T-helper 1 cell treated with Interleukin-12 subunit alpha and Interleukin-12 subunit beta and Interleukin-4 antibody, amounts not matched to agents 30 μg/mL and 1 μg/mL, for 36 hours (primary cell): ENCODE results near the gene MTPN.

Source experiments
- H3K27ac Mint-ChIP-seq: one replicate; pipeline ENCODE4 v1.8.0; 2021; ENCODE audit warnings: mild to moderate bottlenecking, mixed read lengths
- H3K27me3 Mint-ChIP-seq: one replicate; pipeline ENCODE4 v1.8.0; 2021; ENCODE audit warnings: low read depth, mixed read lengths
- H3K36me3 Mint-ChIP-seq: one replicate; pipeline ENCODE4 v1.8.0; 2021; ENCODE audit warnings: low read depth, mixed read lengths
- H3K4me1 Mint-ChIP-seq: one replicate; pipeline ENCODE4 v1.8.0; 2021; ENCODE audit warnings: low read depth, mixed read lengths
- H3K4me3 Mint-ChIP-seq: one replicate; pipeline ENCODE4 v1.8.0; 2021; ENCODE audit warnings: mild to moderate bottlenecking, moderate library complexity, mixed read lengths
- H3K9me3 Mint-ChIP-seq: one replicate; pipeline ENCODE4 v1.8.0; 2021; ENCODE audit warnings: mixed read lengths

MTPN gene

DNA sequence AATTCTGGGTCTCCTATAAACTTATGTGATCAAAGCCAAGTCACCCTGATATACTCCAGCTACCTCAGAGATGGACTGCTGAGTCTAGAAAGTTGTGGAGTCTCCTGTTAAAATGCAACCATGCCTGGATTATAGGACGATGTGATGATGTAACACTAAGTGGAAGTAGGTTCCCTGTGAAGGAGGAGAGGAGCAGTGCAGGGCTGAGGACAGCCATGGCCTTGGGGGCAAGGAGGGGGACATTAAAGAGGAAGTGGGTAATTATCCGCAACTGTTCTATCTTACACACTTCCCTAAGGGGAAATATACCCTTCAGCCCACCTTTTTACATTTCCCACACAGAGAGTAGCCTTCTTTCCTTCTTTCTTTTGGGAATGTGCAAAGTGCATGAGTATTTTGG, 63.8 kb downstream of the MTPN start:
- no peaks in the 10 kb centered on the region for H3K36me3 Mint-ChIP-seq

DNA sequence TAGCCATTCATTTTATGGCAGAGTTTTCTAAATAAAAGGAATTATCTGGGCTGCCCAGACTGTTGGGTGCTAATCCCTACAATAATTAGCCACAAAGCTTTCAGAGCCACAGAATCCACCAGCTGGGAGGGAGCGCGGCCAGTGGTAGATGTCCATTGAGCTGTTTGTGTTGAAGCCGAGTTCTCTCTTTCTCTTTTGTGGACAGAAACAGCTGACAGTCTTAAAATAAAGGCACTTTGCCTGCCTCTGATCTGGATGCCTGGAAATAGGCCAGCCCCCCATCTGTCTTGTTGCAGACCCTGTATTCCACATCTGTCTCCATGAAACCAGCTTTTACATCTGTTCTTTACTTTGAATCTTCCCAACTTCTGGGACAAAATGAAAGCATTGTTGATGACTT, 66.1 kb downstream of the MTPN start:
- H3K27ac Mint-ChIP-seq: no peak overlapping the region
- no peak overlapping the region for H3K4me3 Mint-ChIP-seq
- no peaks in the 10 kb centered on the region for H3K36me3 Mint-ChIP-seq
- H3K9me3 Mint-ChIP-seq: no peaks in the 10 kb centered on the region
- no peaks in the 10 kb centered on the region for H3K4me1 Mint-ChIP-seq
- peaks cover 3% of the 10 kb centered on the region for H3K27me3 Mint-ChIP-seq

More for the DNA sequence above, 63.8 kb downstream of the MTPN start:
- H3K27ac Mint-ChIP-seq: no peak overlapping the region
- no peaks in the 10 kb centered on the region for H3K4me1 Mint-ChIP-seq
- peaks cover 3% of the 10 kb centered on the region for H3K27me3 Mint-ChIP-seq
- H3K9me3 Mint-ChIP-seq: no peaks in the 10 kb centered on the region
- H3K4me3 Mint-ChIP-seq: no peak overlapping the region

DNA sequence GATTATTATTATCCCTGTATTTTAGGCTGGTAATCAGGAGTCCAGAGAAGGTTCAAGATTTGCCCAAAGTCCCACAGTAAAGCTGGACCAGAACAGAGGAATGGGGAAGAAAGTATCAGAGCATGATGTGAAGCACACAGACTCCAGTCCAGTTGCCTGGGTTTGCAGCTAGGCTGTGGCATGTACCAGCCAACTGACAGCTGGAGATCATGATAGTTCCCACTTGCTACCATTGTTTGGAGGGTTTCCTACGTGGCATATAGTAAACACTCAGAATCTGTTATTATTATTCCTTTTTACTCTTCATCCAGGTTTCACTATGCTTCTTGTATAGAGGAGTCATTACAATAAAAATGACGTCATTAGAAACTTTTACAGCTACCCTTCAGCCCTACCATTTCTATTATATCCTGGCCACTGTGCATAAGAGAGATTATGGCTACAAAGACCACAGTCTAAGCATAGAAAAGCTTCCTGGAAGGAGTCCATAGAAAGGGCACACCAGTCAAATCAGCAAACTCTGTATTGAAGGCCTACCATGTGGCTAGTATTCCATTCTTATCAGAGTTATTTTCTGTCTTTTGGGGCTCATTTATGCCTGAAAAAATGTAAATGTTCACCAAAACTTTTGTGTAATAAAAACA, 66.6 kb downstream of the MTPN start:
- no peaks in the 10 kb centered on the region for H3K4me1 Mint-ChIP-seq
- H3K36me3 Mint-ChIP-seq: no peaks in the 10 kb centered on the region
- H3K27ac Mint-ChIP-seq: no peak overlapping the region
- H3K4me3 Mint-ChIP-seq: no peak overlapping the region
- H3K9me3 Mint-ChIP-seq: no peaks in the 10 kb centered on the region
- peaks cover 3% of the 10 kb centered on the region for H3K27me3 Mint-ChIP-seq

DNA sequence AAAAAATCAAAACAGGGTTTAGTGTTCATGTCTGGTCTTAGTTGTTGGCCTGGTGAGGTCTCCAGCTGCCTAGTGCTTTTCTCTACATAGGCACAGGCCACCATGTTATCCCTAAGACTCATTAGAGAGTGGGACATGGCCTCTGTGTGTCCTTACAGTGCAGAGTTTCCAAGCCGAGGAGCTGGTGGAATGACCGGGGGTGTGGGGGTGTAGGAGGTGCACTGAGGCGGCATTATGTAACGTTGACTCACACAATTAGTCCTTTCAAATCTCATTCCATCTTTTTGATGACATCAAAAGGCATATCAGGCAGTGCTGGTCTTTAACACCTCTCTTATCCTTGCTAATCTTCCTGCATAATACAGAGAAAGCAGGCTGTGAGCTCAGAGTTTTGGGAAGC, 71.3 kb downstream of the MTPN start:
- H3K27me3 Mint-ChIP-seq: no peaks in the 10 kb centered on the region
- H3K4me3 Mint-ChIP-seq: no peak overlapping the region
- H3K9me3 Mint-ChIP-seq: no peaks in the 10 kb centered on the region
- H3K4me1 Mint-ChIP-seq: no peaks in the 10 kb centered on the region
- no peak overlapping the region for H3K27ac Mint-ChIP-seq
- no peaks in the 10 kb centered on the region for H3K36me3 Mint-ChIP-seq

DNA sequence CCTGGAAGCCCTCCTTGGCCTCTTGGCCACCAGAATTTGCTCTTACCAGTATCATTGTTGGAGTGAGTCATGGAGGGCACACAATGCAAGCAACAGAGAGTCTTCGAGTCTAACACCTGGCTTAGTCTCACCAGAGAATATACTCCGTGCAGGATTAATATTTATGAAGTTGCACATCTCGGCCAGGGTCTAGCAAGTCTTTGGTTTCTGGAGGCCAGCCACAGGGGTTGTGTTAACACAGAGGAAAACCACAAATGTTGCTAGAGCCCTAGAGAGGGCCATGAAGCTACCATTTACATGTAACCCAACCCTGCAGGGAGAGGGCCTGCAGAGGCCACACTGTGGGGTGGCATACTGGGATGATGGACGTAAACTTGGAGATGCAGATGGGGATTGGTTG, 71.8 kb downstream of the MTPN start:
- H3K27ac Mint-ChIP-seq: no peak overlapping the region
- H3K4me1 Mint-ChIP-seq: no peaks in the 10 kb centered on the region
- H3K9me3 Mint-ChIP-seq: no peaks in the 10 kb centered on the region
- H3K4me3 Mint-ChIP-seq: no peak overlapping the region
- H3K27me3 Mint-ChIP-seq: no peaks in the 10 kb centered on the region
- no peaks in the 10 kb centered on the region for H3K36me3 Mint-ChIP-seq

DNA sequence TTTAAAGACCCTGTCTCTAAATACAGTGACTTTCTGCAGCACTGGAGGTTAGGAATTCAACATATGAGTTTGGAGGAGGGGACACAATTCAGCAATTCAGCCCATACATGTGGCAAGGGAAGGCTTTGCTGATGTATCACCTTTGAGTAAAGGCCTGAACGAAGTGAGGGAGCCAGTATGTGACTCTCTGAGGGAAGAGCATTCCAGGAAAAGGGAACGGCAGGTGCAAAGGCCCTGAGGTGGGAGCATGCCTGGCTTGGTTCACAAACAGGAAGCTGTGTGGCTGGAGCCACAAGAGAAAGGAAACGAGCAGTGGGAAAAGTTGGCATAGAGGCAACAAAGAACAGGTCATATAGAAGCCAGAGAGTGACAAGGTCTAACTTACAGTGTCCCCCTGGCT, 72.9 kb downstream of the MTPN start:
- Mint-ChIP-seq H3K4me1 (peaks cover 1% of the 10 kb centered on the region), H3K9me3 (no peaks in the 10 kb centered on the region), H3K4me3 (no peak overlapping the region), H3K27ac (no peak overlapping the region), H3K36me3 (no peaks in the 10 kb centered on the region), H3K27me3 (no peaks in the 10 kb centered on the region)

DNA sequence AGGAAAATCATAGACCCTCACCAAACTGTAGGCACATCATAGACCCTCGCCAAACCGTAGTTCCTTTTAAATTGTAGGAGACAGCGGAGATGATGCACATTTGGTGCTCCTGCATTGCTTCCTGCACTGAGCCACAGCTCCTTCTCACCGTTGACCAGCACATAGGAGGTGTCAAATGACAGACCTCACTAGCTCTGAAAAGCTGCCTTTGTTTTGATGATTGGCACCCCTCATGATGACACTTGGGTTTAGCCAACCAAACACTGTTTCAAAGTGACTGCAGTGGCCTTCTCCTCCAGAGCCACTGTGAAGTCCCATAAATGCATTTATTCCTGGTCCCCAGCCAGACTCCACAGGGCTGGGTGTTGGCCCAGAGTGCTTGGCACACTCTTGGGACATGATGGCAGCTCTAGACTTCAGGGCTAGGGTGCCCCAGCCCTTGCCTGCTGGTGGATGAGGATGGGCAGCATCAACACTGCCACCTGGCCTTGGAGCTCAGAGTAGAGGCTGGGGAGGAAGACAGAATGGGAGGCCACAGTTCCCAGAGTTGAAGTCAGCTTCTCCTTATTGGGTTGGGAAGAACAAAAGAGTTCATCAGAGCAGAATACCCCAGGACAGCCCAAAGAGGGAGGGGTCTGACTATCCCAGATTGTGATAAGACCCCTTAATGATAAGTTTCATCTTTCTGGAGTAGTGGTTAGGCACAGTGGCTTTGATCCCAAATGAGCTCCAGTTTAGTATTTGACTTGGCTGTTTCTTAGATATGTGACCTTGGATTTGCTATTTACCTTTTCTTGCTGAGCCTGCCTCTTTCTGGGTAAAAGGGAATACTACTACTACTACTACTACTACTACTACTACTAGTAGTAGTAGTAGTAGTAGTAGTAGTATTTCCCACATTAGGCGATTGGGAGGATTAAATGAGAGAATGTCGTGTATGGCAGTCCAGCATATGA, 75.3 kb downstream of the MTPN start:
- Mint-ChIP-seq H3K27me3 (no peaks in the 10 kb centered on the region), H3K4me3 (no peak overlapping the region), H3K36me3 (no peaks in the 10 kb centered on the region), H3K27ac (no peak overlapping the region), H3K4me1 (peaks cover 1% of the 10 kb centered on the region), H3K9me3 (no peaks in the 10 kb centered on the region)

DNA sequence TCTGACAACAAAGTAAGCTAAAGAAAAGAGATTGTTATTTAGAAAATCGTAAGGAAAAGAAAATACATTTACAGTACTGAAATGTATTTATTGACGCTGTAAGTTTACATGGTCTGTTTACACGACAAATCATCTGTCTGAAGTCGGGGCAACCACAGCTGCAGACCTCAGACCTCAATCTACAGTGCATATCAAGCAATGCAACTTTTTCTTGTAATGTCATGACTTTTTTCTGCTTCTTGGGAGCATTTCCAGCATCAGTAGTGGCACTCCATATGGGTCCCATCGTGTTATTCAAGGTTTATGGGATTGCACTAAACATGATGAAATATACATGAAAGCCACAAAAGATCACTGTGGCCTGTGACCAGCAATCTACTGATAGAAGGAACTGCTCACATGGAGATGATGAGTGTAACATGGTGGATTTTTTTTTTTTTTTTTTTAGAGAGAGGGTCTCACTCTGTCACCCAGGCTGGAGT, 77.1 kb downstream of the MTPN start:
- Mint-ChIP-seq H3K9me3 (no peaks in the 10 kb centered on the region), H3K27ac (no peak overlapping the region), H3K4me1 (peaks cover 1% of the 10 kb centered on the region), H3K4me3 (no peak overlapping the region), H3K27me3 (no peaks in the 10 kb centered on the region), H3K36me3 (no peaks in the 10 kb centered on the region)

DNA sequence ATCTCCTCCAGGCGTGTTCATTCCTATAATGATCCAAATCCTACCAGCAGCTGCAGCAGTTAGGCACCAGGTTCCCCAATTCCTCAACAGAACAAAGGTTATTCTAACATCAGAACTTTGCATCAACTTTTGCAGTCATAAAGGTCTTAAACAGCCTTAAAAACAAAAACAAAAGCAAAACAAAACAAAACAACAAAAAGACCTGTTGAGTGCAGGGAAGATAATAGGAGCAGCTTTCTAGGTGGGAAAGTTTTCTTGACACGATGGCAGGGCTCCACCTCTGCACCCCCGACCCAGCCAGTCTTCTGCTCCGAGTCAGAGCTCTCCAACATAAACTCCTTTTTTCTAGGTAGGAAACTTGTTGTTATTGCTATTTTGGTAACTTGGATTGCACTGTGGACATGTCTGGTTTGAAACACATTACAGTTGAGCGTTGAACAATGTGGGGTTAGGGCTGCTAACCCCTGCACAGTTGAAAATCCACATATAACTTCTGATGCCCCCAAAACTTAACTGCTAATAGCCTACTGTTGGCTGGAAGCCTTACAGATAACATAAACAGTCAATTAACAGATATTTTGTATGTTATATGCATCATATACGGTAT, 77.6 kb downstream of the MTPN start:
- Mint-ChIP-seq H3K9me3 (no peaks in the 10 kb centered on the region), H3K4me1 (peaks cover 1% of the 10 kb centered on the region), H3K36me3 (no peaks in the 10 kb centered on the region), H3K4me3 (no peak overlapping the region), H3K27ac (no peak overlapping the region), H3K27me3 (no peaks in the 10 kb centered on the region)

DNA sequence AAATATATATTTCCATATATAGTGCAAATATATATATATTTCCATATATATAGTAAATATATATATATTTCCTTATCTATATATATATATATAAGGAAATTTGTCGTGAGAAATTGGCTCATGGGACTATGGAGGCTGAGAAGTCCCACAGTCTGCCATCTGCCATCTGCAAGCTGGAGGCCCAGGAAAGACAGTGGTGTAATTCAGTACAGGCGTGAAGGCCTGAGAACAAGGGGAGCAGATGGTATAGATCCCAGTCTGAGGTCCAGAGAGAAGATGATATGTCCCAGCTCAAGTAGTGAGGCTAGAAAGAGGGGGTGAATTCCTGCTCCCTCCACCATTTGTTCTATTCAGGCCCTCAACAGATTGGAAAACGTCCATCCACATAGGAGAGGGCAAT, 78.9 kb downstream of the MTPN start:
- Mint-ChIP-seq H3K4me3 (no peak overlapping the region), H3K9me3 (no peaks in the 10 kb centered on the region), H3K4me1 (peaks cover 1% of the 10 kb centered on the region), H3K27ac (no peak overlapping the region), H3K36me3 (no peaks in the 10 kb centered on the region), H3K27me3 (no peaks in the 10 kb centered on the region)

DNA sequence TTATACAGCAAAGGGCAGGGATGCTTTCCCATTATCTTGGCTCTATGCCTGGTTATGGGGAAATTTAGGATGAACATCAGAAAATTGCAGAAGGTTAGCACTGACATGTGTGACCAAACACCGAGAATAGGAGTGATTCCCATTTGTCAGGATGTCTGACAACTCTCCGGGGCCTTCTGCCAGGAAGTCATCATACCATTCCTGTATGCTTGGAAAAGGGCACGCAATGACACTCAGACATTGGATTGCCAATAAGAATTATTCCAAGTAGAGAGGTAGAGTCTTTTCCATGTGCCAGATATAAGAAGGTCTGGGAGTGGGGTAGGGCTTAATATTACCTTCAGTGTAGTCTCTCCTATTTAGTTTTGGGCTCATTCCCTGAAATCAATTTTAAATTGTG, 82.3 kb downstream of the MTPN start:
- H3K27me3 Mint-ChIP-seq: no peaks in the 10 kb centered on the region
- no peaks in the 10 kb centered on the region for H3K9me3 Mint-ChIP-seq
- no peaks in the 10 kb centered on the region for H3K36me3 Mint-ChIP-seq
- H3K4me1 Mint-ChIP-seq: peaks cover 1% of the 10 kb centered on the region
- no peak overlapping the region for H3K27ac Mint-ChIP-seq
- H3K4me3 Mint-ChIP-seq: no peak overlapping the region

DNA sequence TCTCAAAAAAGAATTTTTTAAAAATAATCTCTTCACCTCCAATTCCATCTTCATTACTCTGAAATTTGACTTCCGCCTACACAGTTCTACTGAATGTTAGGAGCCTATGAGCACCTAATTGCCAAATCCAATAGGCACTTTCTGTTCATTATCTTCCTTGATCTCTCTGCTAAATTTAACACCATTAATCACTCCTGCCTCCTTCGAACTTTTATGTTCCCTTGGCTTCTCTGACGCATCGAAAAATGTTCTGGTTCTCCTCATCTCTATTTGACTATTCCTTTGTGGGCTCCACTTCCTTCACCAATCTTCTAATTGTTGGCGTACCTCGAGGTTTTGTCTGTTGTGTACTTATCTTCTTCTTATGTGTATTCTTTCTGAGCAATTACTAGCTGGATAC, 87.3 kb downstream of the MTPN start:
- Mint-ChIP-seq H3K27me3 (no peaks in the 10 kb centered on the region), H3K4me1 (no peaks in the 10 kb centered on the region), H3K27ac (no peak overlapping the region), H3K36me3 (no peaks in the 10 kb centered on the region), H3K4me3 (no peak overlapping the region), H3K9me3 (no peaks in the 10 kb centered on the region)

DNA sequence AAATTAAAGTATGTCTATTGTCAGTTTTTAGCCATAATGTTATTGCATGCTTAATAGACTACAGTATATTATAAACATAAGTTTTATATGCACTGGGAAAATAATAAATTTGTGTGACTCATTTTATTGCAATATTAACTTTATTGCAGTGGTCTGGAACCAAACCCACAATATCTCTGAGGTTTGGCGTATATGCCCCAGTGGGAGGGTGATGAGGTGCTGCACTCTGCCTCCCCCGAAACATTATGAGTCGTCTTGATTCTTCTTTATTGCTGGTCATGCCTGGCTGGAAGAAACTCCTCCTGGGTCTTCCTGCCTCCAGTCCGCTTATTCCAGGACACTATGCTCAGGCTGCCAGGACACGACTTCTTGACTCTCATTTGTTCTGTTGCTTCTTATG, 88.4 kb downstream of the MTPN start:
- no peaks in the 10 kb centered on the region for H3K4me1 Mint-ChIP-seq
- no peak overlapping the region for H3K4me3 Mint-ChIP-seq
- H3K9me3 Mint-ChIP-seq: no peaks in the 10 kb centered on the region

DNA sequence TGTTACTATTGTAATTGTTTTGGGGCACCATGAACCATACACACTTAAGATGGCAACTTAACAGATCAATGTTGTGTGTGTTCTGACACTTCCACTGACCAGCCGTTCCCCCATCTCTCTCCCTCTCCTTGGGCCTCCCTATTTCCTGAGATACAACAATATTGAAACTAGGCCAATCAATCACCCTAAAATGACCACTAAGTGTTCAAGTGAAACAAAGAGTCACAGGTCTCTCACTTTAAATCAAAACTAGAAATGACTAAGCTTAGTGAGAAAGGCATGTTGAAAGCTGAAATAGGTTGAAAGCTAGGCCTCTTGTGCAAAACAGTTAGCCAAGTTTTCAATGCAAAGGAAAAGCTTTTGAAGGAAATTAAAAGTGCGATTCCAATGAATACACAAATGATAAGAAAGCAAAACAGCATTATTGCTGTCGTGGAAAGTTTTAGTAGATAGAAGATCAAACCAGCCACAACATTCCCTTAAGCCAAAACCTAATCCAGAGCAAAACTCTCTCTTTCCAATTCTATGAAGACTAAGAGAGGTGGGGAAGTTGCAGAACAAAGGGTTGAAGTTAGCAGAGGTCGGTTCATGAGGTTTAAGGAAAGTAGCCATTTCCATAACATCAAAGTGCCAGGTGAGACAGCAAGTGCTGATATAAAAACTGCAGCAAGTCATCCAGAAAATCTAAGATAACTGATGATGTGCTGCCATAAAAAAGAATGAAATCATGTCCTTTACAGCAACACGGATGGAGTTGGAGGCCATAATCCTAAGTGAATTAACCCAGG, 90.6 kb downstream of the MTPN start:
- Mint-ChIP-seq H3K27me3 (no peaks in the 10 kb centered on the region), H3K4me1 (no peaks in the 10 kb centered on the region), H3K36me3 (no peaks in the 10 kb centered on the region), H3K27ac (no peak overlapping the region), H3K9me3 (no peaks in the 10 kb centered on the region), H3K4me3 (no peak overlapping the region)

More for the DNA sequence above, 88.4 kb downstream of the MTPN start:
- Mint-ChIP-seq H3K36me3 (no peaks in the 10 kb centered on the region), H3K27me3 (no peaks in the 10 kb centered on the region), H3K27ac (no peak overlapping the region)
